GM19025 (cell line): ENCODE results near the gene CNTNAP2.
"Not testable (repeated sequence)": the region's sequence is repeated elsewhere in the genome, so short reads cannot be mapped to it uniquely, and the experiment has no call there.

Source experiments
- ATAC-seq: cut with Tn5 transposase; IDR thresholded peaks from one replicate; pipeline ENCODE4 v1.9.1; 2021; ENCODE audit warnings: mild to moderate bottlenecking, low read depth, moderate library complexity; ENCODE audit not compliant: unreplicated experiment

Gene CNTNAP2

GRCh38 chr7:147650991-147651390 lies 1534.4 kb downstream of the CNTNAP2 start:
- ATAC-seq = no peak

GRCh38 chr7:147651601-147652000 lies 1535.0 kb downstream of the CNTNAP2 start:
- ATAC-seq = no peak

GRCh38 chr7:147653456-147653855 lies 1536.9 kb downstream of the CNTNAP2 start:
- ATAC-seq = no peak

- no peak for ATAC-seq
These were observed 1541.9 kb downstream of the CNTNAP2 start for GRCh38 chr7:147658392-147658967.

GRCh38 chr7:147659036-147659995 lies 1542.7 kb downstream of the CNTNAP2 start:
- ATAC-seq = no peak

GRCh38 chr7:147664541-147664940 lies 1547.9 kb downstream of the CNTNAP2 start:
- no peak for ATAC-seq

- ATAC-seq = no peak
These were observed 1554.2 kb downstream of the CNTNAP2 start for GRCh38 chr7:147670759-147671158.

GRCh38 chr7:147674705-147675104 lies 1558.1 kb downstream of the CNTNAP2 start:
- no peak for ATAC-seq

- no peak for ATAC-seq
These were observed 1562.3 kb downstream of the CNTNAP2 start for GRCh38 chr7:147678943-147679342.

- no peak for ATAC-seq
These were observed 1564.9 kb downstream of the CNTNAP2 start for GRCh38 chr7:147681530-147681929.

GRCh38 chr7:147700702-147701101 lies 1584.1 kb downstream of the CNTNAP2 start:
- ATAC-seq = no peak

GRCh38 chr7:147707926-147708325 lies 1591.3 kb downstream of the CNTNAP2 start:
- ATAC-seq = no peak

GRCh38 chr7:147708871-147709270 lies 1592.3 kb downstream of the CNTNAP2 start:
- ATAC-seq = no peak

GRCh38 chr7:147711447-147711846 lies 1594.8 kb downstream of the CNTNAP2 start:
- ATAC-seq = no peak

GRCh38 chr7:147721962-147722830 lies 1605.6 kb downstream of the CNTNAP2 start:
- ATAC-seq = no peak

- no peak for ATAC-seq
These were observed 1606.9 kb downstream of the CNTNAP2 start for GRCh38 chr7:147723536-147723935.

GRCh38 chr7:147731311-147731710 lies 1614.7 kb downstream of the CNTNAP2 start:
- no peak for ATAC-seq

GRCh38 chr7:147737559-147738214 lies 1621.1 kb downstream of the CNTNAP2 start:
- ATAC-seq = not testable (repeated sequence)

GRCh38 chr7:147742301-147742700 lies 1625.7 kb downstream of the CNTNAP2 start:
- ATAC-seq = no peak

GRCh38 chr7:147756300-147756699 lies 1639.7 kb downstream of the CNTNAP2 start:
- ATAC-seq = no peak
